Epithelial cell of esophagus (primary cell): ENCODE results near the gene NLGN2.

Experiments
- DNase-seq: peaks from one replicate; pipeline ENCODE4 v3.0.0; 2010; ENCODE audit warnings: low read depth
- H3K4me3 ChIP-seq: 2 replicates; pipeline ENCODE4 v1.5.1; 2011; ENCODE audit warnings: mild to moderate bottlenecking, low read length, control low read depth
- TF ChIP-seq, protein P1 (sequence below): IDR thresholded peaks from 2 replicates; pipeline ENCODE4 v1.5.1; 2011; ENCODE audit warnings: low read depth, mild to moderate bottlenecking, low read length, control low read depth, inconsistent platforms; ENCODE audit not compliant: insufficient read depth; ENCODE audit errors: missing control alignments

Gene NLGN2

DNA sequence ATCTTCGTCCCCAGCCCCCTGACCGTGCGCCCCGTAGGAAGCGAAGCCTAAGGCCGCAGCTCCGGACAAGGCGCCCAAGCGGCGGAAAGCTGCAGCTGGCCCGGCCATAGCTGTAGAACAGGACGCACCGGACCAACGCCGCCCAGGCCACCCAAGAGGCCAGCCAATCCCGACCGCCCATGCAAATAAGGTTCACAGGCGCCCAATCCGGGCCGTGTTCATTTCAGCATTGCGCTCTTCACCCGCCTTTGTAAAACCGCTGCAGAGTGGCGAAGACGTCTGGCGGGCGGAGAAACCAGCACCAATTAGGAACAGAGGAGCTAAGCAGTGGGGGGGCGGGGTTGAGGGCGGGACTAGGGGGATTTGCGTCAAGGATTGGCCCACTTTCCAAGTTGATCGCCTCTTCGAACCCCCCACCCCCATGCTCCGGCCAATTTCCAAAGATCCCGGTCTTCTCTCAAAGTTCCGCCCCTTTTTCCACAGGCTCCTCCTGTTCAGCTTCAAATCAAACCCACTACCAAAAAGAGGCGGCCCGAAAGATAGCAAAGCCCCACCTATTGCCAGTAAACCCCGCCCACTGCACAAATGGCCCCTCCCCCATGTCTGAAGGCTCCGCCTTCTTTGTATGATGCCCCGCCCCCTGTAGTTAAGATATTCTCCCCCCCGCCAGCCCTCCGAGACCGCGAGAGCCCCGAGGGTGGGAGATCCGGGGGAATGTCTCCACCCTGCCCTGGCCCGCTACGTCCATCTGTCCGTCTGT, 3.5 kb upstream of the NLGN2 start, which contains the start of gene TMEM256:
TMEM256 (minus strand) TSS at position 121 of the 760 bp plus-strand sequence; CDS start at position 108, 13 bp downstream.
- peak within 1 kb of the TSS; percentile 76 for H3K4me3 ChIP-seq
- TF ChIP-seq, protein P1, sequence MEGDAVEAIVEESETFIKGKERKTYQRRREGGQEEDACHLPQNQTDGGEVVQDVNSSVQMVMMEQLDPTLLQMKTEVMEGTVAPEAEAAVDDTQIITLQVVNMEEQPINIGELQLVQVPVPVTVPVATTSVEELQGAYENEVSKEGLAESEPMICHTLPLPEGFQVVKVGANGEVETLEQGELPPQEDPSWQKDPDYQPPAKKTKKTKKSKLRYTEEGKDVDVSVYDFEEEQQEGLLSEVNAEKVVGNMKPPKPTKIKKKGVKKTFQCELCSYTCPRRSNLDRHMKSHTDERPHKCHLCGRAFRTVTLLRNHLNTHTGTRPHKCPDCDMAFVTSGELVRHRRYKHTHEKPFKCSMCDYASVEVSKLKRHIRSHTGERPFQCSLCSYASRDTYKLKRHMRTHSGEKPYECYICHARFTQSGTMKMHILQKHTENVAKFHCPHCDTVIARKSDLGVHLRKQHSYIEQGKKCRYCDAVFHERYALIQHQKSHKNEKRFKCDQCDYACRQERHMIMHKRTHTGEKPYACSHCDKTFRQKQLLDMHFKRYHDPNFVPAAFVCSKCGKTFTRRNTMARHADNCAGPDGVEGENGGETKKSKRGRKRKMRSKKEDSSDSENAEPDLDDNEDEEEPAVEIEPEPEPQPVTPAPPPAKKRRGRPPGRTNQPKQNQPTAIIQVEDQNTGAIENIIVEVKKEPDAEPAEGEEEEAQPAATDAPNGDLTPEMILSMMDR, result no peak
- DNase-seq, result peak; percentile 100

DNA sequence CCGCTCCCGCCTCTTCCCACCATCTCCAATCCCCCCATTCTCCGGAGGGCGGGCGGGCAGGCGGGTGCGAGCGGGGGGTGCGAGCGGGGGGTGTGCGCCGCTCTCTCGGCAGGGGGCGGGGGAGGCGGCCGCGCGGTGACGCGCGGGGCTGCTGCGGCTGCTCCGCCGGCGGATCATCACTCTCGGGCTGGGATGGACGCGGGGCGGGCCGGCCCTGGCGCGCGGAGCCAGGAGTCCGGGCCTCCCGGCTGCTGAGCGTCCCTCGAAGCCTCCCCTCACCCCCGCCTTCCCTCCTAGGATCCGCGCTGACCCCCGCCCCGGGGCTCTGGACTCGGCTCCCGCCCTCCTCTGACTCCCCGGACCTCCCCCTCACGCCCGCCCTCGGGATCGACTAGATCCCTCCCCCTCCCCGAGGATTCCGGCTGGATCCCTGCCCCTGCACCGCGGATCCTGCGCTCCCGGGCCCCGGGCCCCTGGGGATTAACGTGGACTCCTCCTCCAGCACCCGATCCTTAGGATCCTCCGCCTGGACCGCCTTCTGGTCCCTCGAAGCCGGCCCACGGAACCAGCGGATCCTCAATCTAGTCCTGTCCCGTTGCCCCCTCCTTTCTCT, 2.8 kb upstream of the NLGN2 start:
- DNase-seq, result no peak
- TF ChIP-seq, protein P1, result no peak

DNA sequence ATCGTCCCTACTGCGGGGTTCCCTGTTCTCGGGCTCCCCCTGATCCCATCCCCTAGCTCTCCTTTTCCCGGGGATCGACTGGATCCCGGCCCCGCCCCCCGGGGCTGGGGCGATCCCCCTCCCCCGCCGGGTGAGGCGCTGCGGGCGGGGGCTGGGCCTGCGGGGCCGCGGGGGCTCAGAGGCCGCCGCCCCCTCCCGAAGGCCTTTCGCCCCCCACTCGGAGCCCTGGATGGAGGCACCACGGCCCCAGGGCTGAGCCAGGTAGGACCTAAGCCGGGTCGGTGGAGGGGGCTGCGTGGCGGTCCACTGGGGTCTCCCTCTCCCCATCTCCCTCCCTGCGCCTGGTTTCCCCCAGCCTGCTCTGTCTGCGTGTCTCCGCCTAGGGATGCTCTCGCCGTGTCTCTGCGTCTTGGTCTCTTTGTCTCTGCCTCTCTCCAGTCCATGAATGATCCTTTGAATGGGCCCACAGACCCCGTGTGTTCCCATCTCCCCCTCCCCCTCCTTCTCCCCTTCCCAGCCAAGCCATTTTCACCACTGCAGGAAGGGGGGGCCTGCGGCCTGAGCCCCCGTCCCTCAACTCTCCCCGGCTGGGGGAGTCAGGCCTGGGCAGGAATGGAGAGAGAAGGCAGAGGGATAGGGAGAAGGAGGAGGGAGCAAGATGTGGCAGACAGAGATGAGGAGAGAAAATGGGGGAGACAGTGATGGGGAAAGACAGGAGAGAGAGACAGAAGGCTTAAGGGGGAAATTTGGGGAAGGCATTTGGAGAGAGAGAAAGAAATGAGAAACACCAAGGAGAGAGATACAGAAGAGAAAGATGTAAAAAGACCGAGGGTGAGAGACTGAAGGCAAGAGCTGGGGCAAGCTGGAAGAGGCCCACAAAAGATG, 2.1 kb upstream of the NLGN2 start:
- no peak for DNase-seq
- TF ChIP-seq, protein P1, result no peak
- peak overlapping the region; percentile 76 for H3K4me3 ChIP-seq

More for the DNA sequence above, 2.8 kb upstream of the NLGN2 start:
- peak overlapping the region; percentile 76 for H3K4me3 ChIP-seq

- TF ChIP-seq, protein P1, result no peak
- no peak for DNase-seq
- H3K4me3 ChIP-seq, result no peak overlapping the region
These were observed 1.3 kb upstream of the NLGN2 start for GRCh38 chr17:7406235-7406825.

DNA sequence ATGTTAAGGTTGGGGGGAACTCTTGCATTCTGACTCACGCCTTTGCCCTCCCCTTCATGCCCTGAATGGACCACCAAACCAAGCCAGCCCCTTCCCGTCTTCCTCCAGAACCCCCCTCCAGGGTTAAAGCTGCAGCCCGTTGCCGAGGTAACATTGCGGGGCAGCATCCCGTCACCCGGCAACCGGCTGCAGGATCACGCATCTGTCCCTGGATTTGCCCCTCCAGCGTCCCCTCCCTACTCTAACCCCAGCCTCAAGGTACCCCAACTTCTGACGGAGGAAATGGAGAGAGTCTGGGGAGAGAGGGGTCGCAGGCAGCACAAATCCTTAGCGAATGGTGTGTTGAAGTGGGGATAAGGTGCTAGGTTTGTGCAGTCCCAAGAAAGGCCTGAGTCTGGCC, 563 bp upstream of the NLGN2 start:
- no peak for DNase-seq
- H3K4me3 ChIP-seq, result no peak overlapping the region
- TF ChIP-seq, protein P1, result no peak

- no peak overlapping the region for H3K4me3 ChIP-seq
- DNase-seq, result no peak
- TF ChIP-seq, protein P1, result no peak
These were observed 645 bp downstream of the NLGN2 start for GRCh38 chr17:7408252-7408727.
